ENCODE data around the gene ERAL1.

Gene ERAL1

DNA sequence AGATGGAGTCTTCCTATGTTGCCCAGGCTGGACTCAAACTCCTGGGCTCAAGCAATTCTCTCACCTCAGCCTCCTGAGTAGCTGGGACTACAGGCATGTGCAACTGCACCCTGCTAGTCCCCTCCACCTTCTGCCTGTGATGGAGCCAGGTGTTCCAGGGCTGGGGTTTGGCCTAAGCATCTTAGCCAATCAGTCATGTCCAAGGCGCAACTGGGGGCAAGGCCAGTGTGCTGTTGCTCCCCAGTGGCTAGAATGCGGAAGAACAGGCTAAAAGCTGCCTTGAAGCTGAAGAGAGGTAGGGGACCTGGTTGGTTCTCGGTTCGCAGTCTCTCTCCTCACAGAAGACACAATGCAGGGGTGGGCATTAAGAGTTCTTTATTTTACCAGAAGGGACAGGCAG lies 24.2 kb downstream of the ERAL1 start:
- no peak overlapping the region for H2AK5ac ChIP-seq (ENCODE audit: low read depth, low read length)
- H3K27ac ChIP-seq (replicated peaks; ENCODE audit: low read length): no peak overlapping the region
- no peaks in the 10 kb centered on the region for H3K9me3 ChIP-seq (replicated peaks in 1 of 2; ENCODE audit: control insufficient read depth in 2 of 2, insufficient read depth in 1 of 2, low read depth in 1 of 2, low read length in 2 of 2)
- H2BK12ac ChIP-seq (ENCODE audit: low read length): no peak overlapping the region
- no peak overlapping the region for H3K4me2 ChIP-seq (ENCODE audit: insufficient read depth, low read length, poor library complexity, severe bottlenecking)
- no peak overlapping the region for H2BK15ac ChIP-seq (ENCODE audit: low read length)
- H3K79me1 ChIP-seq (ENCODE audit: low read depth, low read length): no peaks in the 10 kb centered on the region
- DNase-seq (ENCODE audit: low spot score): no peak
- peaks cover 41 to 61% of the 10 kb centered on the region in 2 donors for H3K36me3 ChIP-seq (replicated peaks in 1 of 2; ENCODE audit: control insufficient read depth in 2 of 2, insufficient read depth in 2 of 2, low read length in 2 of 2)
- H4K8ac ChIP-seq (ENCODE audit: low read depth, low read length): no peak overlapping the region
- no peak overlapping the region for H3K23ac ChIP-seq (ENCODE audit: low read depth, low read length, poor library complexity)
- no peak overlapping the region for H3K14ac ChIP-seq (ENCODE audit: low read length)
- H3K27me3 ChIP-seq (ENCODE audit: control insufficient read depth in 3 of 3, insufficient read depth in 3 of 3, low read depth in 1 of 3, low read length in 3 of 3): no peaks in the 10 kb centered on the region
- H3K4me3 ChIP-seq (ENCODE audit: low read length in 2 of 2): no peak overlapping the region
- H3K4me1 ChIP-seq (ENCODE audit: control insufficient read depth in 2 of 2, insufficient read depth in 1 of 2, low read depth in 1 of 2, low read length in 2 of 2): no peaks in the 10 kb centered on the region
- peak overlapping the region; percentile 26 for H2BK5ac ChIP-seq (ENCODE audit: low read length)
- no peak overlapping the region for H2AFZ ChIP-seq (ENCODE audit: low read length)
- H3K9ac ChIP-seq (ENCODE audit: low read depth, low read length, poor library complexity): no peak overlapping the region
- H4K91ac ChIP-seq (ENCODE audit: low read depth, low read length, poor library complexity): no peak overlapping the region
- no peak overlapping the region for H3K18ac ChIP-seq (ENCODE audit: low read length)
- H2BK120ac ChIP-seq (ENCODE audit: low read depth, low read length): no peak overlapping the region
- H3K4ac ChIP-seq (ENCODE audit: low read length): no peak overlapping the region
- no CpG with 5 or more reads among the region's 4 CpGs for WGBS, 2 donors (ENCODE audit: extremely low coverage in 2 of 2, insufficient read length in 2 of 2, insufficient replicate concordance in 1 of 2)

- Histone ChIP-seq H4K91ac (ENCODE audit: low read depth, low read length, poor library complexity) (no peak overlapping the region), H3K27ac (replicated peaks; ENCODE audit: low read length) (no peak overlapping the region), H2AK5ac (ENCODE audit: low read depth, low read length) (no peak overlapping the region), H2BK120ac (ENCODE audit: low read depth, low read length) (no peak overlapping the region), H3K4me3 (ENCODE audit: low read length in 2 of 2) (peak overlapping the region in 1 of 2 donors; percentile 26), H3K79me1 (ENCODE audit: low read depth, low read length) (no peaks in the 10 kb centered on the region), H3K23ac (ENCODE audit: low read depth, low read length, poor library complexity) (peak overlapping the region; percentile 68), H3K18ac (ENCODE audit: low read length) (no peak overlapping the region), H3K4me1 (ENCODE audit: control insufficient read depth in 2 of 2, insufficient read depth in 1 of 2, low read depth in 1 of 2, low read length in 2 of 2) (no peaks in the 10 kb centered on the region), H4K8ac (ENCODE audit: low read depth, low read length) (no peak overlapping the region), H3K14ac (ENCODE audit: low read length) (no peak overlapping the region), H3K9ac (ENCODE audit: low read depth, low read length, poor library complexity) (no peak overlapping the region), H3K9me3 (replicated peaks in 1 of 2; ENCODE audit: control insufficient read depth in 2 of 2, insufficient read depth in 1 of 2, low read depth in 1 of 2, low read length in 2 of 2) (no peaks in the 10 kb centered on the region), H3K36me3 (replicated peaks in 1 of 2; ENCODE audit: control insufficient read depth in 2 of 2, insufficient read depth in 2 of 2, low read length in 2 of 2) (peaks cover 47 to 71% of the 10 kb centered on the region in 2 donors), H3K4me2 (ENCODE audit: insufficient read depth, low read length, poor library complexity, severe bottlenecking) (no peak overlapping the region), H2AFZ (ENCODE audit: low read length) (no peak overlapping the region), H3K27me3 (ENCODE audit: control insufficient read depth in 3 of 3, insufficient read depth in 3 of 3, low read depth in 1 of 3, low read length in 3 of 3) (no peaks in the 10 kb centered on the region), H2BK12ac (ENCODE audit: low read length) (no peak overlapping the region), H2BK5ac (ENCODE audit: low read length) (no peak overlapping the region), H2BK15ac (ENCODE audit: low read length) (no peak overlapping the region), H3K4ac (ENCODE audit: low read length) (no peak overlapping the region)
- DNase-seq (ENCODE audit: low spot score): no peak
- WGBS, 2 donors (ENCODE audit: extremely low coverage in 2 of 2, insufficient read length in 2 of 2, insufficient replicate concordance in 1 of 2): no CpG with 5 or more reads among the region's 9 CpGs
Observed at GRCh38 chr17:28879886-28880571, 25.2 kb downstream of the ERAL1 start.

- Histone ChIP-seq H4K91ac (ENCODE audit: low read depth, low read length, poor library complexity) (no peak overlapping the region), H2AFZ (ENCODE audit: low read length) (no peak overlapping the region), H3K27ac (replicated peaks; ENCODE audit: low read length) (no peak overlapping the region), H3K14ac (ENCODE audit: low read length) (no peak overlapping the region), H2AK5ac (ENCODE audit: low read depth, low read length) (no peak overlapping the region), H3K4ac (ENCODE audit: low read length) (no peak overlapping the region), H3K23ac (ENCODE audit: low read depth, low read length, poor library complexity) (peak overlapping the region; percentile 36), H2BK5ac (ENCODE audit: low read length) (no peak overlapping the region), H3K9me3 (replicated peaks in 1 of 2; ENCODE audit: control insufficient read depth in 2 of 2, insufficient read depth in 1 of 2, low read depth in 1 of 2, low read length in 2 of 2) (no peaks in the 10 kb centered on the region), H2BK12ac (ENCODE audit: low read length) (no peak overlapping the region), H3K36me3 (replicated peaks in 1 of 2; ENCODE audit: control insufficient read depth in 2 of 2, insufficient read depth in 2 of 2, low read length in 2 of 2) (peaks cover 51 to 77% of the 10 kb centered on the region in 2 donors), H2BK15ac (ENCODE audit: low read length) (no peak overlapping the region), H2BK120ac (ENCODE audit: low read depth, low read length) (no peak overlapping the region), H3K27me3 (ENCODE audit: control insufficient read depth in 3 of 3, insufficient read depth in 3 of 3, low read depth in 1 of 3, low read length in 3 of 3) (no peaks in the 10 kb centered on the region), H4K8ac (ENCODE audit: low read depth, low read length) (no peak overlapping the region), H3K4me1 (ENCODE audit: control insufficient read depth in 2 of 2, insufficient read depth in 1 of 2, low read depth in 1 of 2, low read length in 2 of 2) (no peaks in the 10 kb centered on the region), H3K4me2 (ENCODE audit: insufficient read depth, low read length, poor library complexity, severe bottlenecking) (no peak overlapping the region), H3K79me1 (ENCODE audit: low read depth, low read length) (no peaks in the 10 kb centered on the region), H3K18ac (ENCODE audit: low read length) (no peak overlapping the region), H3K4me3 (ENCODE audit: low read length in 2 of 2) (no peak overlapping the region), H3K9ac (ENCODE audit: low read depth, low read length, poor library complexity) (no peak overlapping the region)
- DNase-seq (ENCODE audit: low spot score): no peak
- no CpG with 5 or more reads among the region's 10 CpGs for WGBS, 2 donors (ENCODE audit: extremely low coverage in 2 of 2, insufficient read length in 2 of 2, insufficient replicate concordance in 1 of 2)
Observed at GRCh38 chr17:28880572-28880945, 25.7 kb downstream of the ERAL1 start.

DNA sequence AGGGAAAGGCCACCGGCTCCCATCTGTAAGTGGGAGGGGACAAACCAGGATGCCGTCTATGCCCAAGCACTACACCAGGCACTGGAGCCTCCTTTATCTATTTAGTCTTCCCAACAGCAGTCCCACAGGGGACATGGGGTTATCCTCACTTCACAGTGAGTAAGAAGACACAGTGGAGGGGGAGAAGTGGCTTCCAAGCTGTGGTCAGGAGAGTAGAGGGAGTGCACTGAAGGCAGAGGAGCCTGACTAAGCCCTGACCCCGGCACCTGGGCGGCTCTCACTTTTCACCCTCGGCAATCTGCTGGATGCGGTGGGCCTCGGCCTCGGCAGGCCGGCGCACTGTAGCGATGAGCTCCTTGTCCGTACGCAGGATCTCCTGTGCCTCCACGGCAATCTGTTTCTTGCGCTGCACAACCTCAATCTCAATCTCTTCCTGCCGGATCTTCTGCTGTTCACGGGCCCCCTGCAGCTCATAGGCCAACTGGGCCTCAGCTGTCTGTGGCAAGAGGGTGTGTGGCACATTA lies 26.8 kb downstream of the ERAL1 start:
- Histone ChIP-seq H3K14ac (ENCODE audit: low read length) (no peak overlapping the region), H3K23ac (ENCODE audit: low read depth, low read length, poor library complexity) (no peak overlapping the region), H4K8ac (ENCODE audit: low read depth, low read length) (no peak overlapping the region), H2AFZ (ENCODE audit: low read length) (no peak overlapping the region), H2AK5ac (ENCODE audit: low read depth, low read length) (no peak overlapping the region), H3K18ac (ENCODE audit: low read length) (no peak overlapping the region), H3K4me2 (ENCODE audit: insufficient read depth, low read length, poor library complexity, severe bottlenecking) (no peak overlapping the region), H4K91ac (ENCODE audit: low read depth, low read length, poor library complexity) (no peak overlapping the region), H3K4me1 (ENCODE audit: control insufficient read depth in 2 of 2, insufficient read depth in 1 of 2, low read depth in 1 of 2, low read length in 2 of 2) (no peaks in the 10 kb centered on the region), H2BK120ac (ENCODE audit: low read depth, low read length) (no peak overlapping the region), H3K9me3 (replicated peaks in 1 of 2; ENCODE audit: control insufficient read depth in 2 of 2, insufficient read depth in 1 of 2, low read depth in 1 of 2, low read length in 2 of 2) (no peaks in the 10 kb centered on the region), H3K4ac (ENCODE audit: low read length) (no peak overlapping the region), H3K36me3 (replicated peaks in 1 of 2; ENCODE audit: control insufficient read depth in 2 of 2, insufficient read depth in 2 of 2, low read length in 2 of 2) (peaks cover 55 to 85% of the 10 kb centered on the region in 2 donors), H3K79me1 (ENCODE audit: low read depth, low read length) (no peaks in the 10 kb centered on the region), H3K27me3 (ENCODE audit: control insufficient read depth in 3 of 3, insufficient read depth in 3 of 3, low read depth in 1 of 3, low read length in 3 of 3) (no peaks in the 10 kb centered on the region), H2BK15ac (ENCODE audit: low read length) (no peak overlapping the region), H2BK12ac (ENCODE audit: low read length) (no peak overlapping the region), H3K4me3 (ENCODE audit: low read length in 2 of 2) (no peak overlapping the region), H2BK5ac (ENCODE audit: low read length) (no peak overlapping the region), H3K27ac (replicated peaks; ENCODE audit: low read length) (no peak overlapping the region), H3K9ac (ENCODE audit: low read depth, low read length, poor library complexity) (no peak overlapping the region)
- DNase-seq (ENCODE audit: low spot score): no peak
- no CpG with 5 or more reads among the region's 17 CpGs for WGBS, 2 donors (ENCODE audit: extremely low coverage in 2 of 2, insufficient read length in 2 of 2, insufficient replicate concordance in 1 of 2)
